Vagina (tissue), 2 donors: Measurements from ENCODE around the gene ZNF438.

ENCODE experiments used
- POLR2A ChIP-seq, 2 donors: fragments of 450-650 bp; IDR thresholded peaks; one replicate each; pipeline ENCODE4 v1.6.1; 2017; ENCODE audit warnings: antibody characterized with exemption in 2 of 2, mild to moderate bottlenecking in 2 of 2, moderate library complexity in 2 of 2
- POLR2AphosphoS5 ChIP-seq, 2 donors: sonication (generic); formaldehyde crosslinking; IDR thresholded peaks; one replicate each; pipeline ENCODE4 v1.9.0; 2017; ENCODE audit warnings: antibody characterized with exemption in 2 of 2, mild to moderate bottlenecking in 2 of 2, low read depth in 1 of 2; ENCODE audit not compliant: insufficient read depth in 1 of 2
- TF ChIP-seq, protein P1 (sequence below), 3 experiments: fragments of 450-650 bp in 2 of 3; fragments of 200-600 bp in 1 of 3; sonication (generic) in 1 of 3; IDR thresholded peaks; one replicate each; pipeline ENCODE4 v1.5.1; 2017 to 2019; ENCODE audit warnings: antibody characterized with exemption in 3 of 3, mild to moderate bottlenecking in 2 of 3, moderate library complexity in 2 of 3

DNA sequence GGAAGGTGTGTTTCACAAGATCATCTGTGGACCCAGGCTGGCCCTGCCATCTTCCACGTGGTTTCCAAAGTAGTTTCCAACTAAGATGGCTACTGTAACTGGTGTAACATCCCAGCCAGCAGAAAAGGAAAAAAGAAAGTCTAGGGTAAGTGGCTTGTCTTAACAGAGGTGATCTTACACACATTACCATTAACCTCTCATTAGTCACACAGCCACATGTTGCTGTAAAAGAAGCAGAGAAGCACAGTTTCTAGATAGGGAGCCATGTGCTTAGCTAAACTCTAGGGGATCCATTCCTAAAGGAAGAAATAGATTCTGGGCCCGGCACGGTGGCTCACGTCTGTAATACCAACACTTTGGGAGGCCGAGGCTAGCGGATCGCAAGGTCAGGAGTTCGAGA is 54.3 kb downstream of the ZNF438 start:
- TF ChIP-seq, protein P1, sequence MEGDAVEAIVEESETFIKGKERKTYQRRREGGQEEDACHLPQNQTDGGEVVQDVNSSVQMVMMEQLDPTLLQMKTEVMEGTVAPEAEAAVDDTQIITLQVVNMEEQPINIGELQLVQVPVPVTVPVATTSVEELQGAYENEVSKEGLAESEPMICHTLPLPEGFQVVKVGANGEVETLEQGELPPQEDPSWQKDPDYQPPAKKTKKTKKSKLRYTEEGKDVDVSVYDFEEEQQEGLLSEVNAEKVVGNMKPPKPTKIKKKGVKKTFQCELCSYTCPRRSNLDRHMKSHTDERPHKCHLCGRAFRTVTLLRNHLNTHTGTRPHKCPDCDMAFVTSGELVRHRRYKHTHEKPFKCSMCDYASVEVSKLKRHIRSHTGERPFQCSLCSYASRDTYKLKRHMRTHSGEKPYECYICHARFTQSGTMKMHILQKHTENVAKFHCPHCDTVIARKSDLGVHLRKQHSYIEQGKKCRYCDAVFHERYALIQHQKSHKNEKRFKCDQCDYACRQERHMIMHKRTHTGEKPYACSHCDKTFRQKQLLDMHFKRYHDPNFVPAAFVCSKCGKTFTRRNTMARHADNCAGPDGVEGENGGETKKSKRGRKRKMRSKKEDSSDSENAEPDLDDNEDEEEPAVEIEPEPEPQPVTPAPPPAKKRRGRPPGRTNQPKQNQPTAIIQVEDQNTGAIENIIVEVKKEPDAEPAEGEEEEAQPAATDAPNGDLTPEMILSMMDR (IDR thresholded peaks at IDR 0.05), result no peak
- no peak for TF ChIP-seq POLR2A (IDR thresholded peaks at IDR 0.05)
- TF ChIP-seq POLR2AphosphoS5 (IDR thresholded peaks at IDR 0.05; ENCODE audit: insufficient read depth in 1 of 2, low read depth in 1 of 2), result no peak
